Fibroblast of pulmonary artery (primary cell): ENCODE data around the gene VRK3.
A peak's percentile ranks its signal among the peaks of the same experiment; 100 is the strongest.
"Not testable (repeated sequence)": the region's sequence is repeated elsewhere in the genome, so short reads cannot be mapped to it uniquely, and the experiment has no call there.

Experiments
- DNase-seq: peaks from one replicate; pipeline ENCODE4 v3.0.0-alpha.2; 2010; ENCODE audit warnings: low read depth
- H3K4me3 ChIP-seq: replicated peaks from 2 replicates; pipeline ENCODE4 v1.5.1; 2011; ENCODE audit warnings: low read depth, mild to moderate bottlenecking, control low read depth, low read length, moderate library complexity
- CTCF ChIP-seq: IDR thresholded peaks from 2 replicates; pipeline ENCODE4 v1.5.1; 2011; ENCODE audit warnings: mild to moderate bottlenecking, control low read depth, low read length, inconsistent platforms; ENCODE audit errors: missing control alignments

The VRK3 gene

GRCh38 chr19:50025022-50025793 is at the start of gene VRK3:
Gene VRK3, minus strand, starts transcription at chr19:50025372. Its CDS starts 9,210 bp downstream, at chr19:50016162.
- H3K4me3 ChIP-seq: peak within 1 kb of the TSS; percentile 99
- peak; percentile 100 for DNase-seq
- no peak for TF ChIP-seq CTCF

GRCh38 chr19:50068382-50068781 is 43.2 kb upstream of the VRK3 start:
- not testable (repeated sequence) for DNase-seq, H3K4me3 ChIP-seq

GRCh38 chr19:50067575-50067974 is 42.4 kb upstream of the VRK3 start:
- no peak for DNase-seq
- TF ChIP-seq CTCF: no peak
- no peak overlapping the region for H3K4me3 ChIP-seq

- no peak for DNase-seq
- no peak for TF ChIP-seq CTCF
- H3K4me3 ChIP-seq: no peak overlapping the region
These were observed 40.8 kb upstream of the VRK3 start for GRCh38 chr19:50065938-50066337.

GRCh38 chr19:50061650-50062049 is 36.5 kb upstream of the VRK3 start:
- TF ChIP-seq CTCF: no peak
- no peak for DNase-seq

GRCh38 chr19:50060107-50060506 is 34.9 kb upstream of the VRK3 start:
- no peak overlapping the region for H3K4me3 ChIP-seq
- no peak for TF ChIP-seq CTCF
- DNase-seq: no peak

More at GRCh38 chr19:50061650-50062049, 36.5 kb upstream of the VRK3 start:
- no peak overlapping the region for H3K4me3 ChIP-seq

- no peak for DNase-seq
- TF ChIP-seq CTCF: no peak
- no peak overlapping the region for H3K4me3 ChIP-seq
These were observed 33.9 kb upstream of the VRK3 start for GRCh38 chr19:50059045-50059444.
